ENCODE data around the gene FAM167B. TPM values are rescaled to one million over a fixed set of nuclear protein-coding genes. Genes with fewer than 3 reads are reported as not detected.

FAM167B gene
- total RNA-seq, 1 donor from 2014 or later = 1.4 TPM

DNA sequence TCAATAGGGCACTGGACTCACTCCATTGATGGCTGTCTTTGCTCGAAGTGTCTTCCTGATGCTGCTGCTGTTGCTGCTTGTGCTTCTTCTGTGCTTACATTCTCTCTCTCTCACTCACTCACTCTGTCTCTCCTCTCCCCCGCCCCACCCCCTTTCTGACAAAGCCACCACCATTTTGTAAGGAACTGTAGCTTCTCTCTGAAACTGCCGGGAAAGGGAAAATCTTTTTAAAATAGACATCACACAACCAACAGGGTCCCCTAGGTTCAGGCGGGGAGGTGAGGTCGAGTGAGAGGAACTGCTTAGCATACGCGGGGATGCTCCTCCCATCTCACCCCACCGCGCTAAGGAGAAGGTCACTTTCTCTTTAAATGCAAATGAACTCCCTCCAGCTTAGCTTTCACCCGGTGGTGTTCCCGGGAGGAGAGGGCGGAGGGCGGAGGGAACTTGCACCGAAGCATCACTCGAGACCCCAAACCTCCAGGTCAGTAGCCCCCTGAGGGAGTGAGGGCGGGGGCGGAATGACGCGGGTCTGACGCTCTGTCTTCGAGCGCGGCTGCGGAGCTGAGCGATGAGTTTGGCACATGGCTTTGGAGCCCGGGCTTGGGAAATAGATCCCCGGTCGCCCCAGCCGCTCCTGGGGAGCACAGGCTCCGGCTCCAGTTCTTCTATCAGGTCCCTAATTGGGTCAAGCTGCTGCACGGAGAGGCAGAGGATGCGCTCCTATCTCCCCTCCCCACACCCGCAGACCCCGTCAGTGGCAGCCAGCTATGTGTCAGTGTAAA lies 46.6 kb upstream of the FAM167B start, which contains the start of gene CCDC28B:
CCDC28B (plus strand) TSS at position 370 of the 785 bp plus-strand sequence. CDS start 1,341 bp downstream, outside the sequence.
- H3K27me3 Mint-ChIP-seq (ENCODE audit: unreplicated experiment) = peaks cover 20% of the 10 kb centered on the region
- TF ChIP-seq, protein P1, sequence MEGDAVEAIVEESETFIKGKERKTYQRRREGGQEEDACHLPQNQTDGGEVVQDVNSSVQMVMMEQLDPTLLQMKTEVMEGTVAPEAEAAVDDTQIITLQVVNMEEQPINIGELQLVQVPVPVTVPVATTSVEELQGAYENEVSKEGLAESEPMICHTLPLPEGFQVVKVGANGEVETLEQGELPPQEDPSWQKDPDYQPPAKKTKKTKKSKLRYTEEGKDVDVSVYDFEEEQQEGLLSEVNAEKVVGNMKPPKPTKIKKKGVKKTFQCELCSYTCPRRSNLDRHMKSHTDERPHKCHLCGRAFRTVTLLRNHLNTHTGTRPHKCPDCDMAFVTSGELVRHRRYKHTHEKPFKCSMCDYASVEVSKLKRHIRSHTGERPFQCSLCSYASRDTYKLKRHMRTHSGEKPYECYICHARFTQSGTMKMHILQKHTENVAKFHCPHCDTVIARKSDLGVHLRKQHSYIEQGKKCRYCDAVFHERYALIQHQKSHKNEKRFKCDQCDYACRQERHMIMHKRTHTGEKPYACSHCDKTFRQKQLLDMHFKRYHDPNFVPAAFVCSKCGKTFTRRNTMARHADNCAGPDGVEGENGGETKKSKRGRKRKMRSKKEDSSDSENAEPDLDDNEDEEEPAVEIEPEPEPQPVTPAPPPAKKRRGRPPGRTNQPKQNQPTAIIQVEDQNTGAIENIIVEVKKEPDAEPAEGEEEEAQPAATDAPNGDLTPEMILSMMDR (IDR thresholded peaks at IDR 0.05; ENCODE audit: unreplicated experiment) = no peak
- H3K36me3 Mint-ChIP-seq (ENCODE audit: low read depth, unreplicated experiment) = peaks cover 22% of the 10 kb centered on the region
- H3K9me3 Mint-ChIP-seq (ENCODE audit: unreplicated experiment) = no peaks in the 10 kb centered on the region
- H3K27ac Mint-ChIP-seq (ENCODE audit: unreplicated experiment) = peak within 1 kb of the TSS; percentile 57
- H3K4me3 Mint-ChIP-seq (ENCODE audit: unreplicated experiment) = peak within 1 kb of the TSS; percentile 92
- DNase-seq (ENCODE audit: low spot score) = peak; percentile 44
- H3K4me1 Mint-ChIP-seq (ENCODE audit: unreplicated experiment) = peaks cover 36% of the 10 kb centered on the region

DNA sequence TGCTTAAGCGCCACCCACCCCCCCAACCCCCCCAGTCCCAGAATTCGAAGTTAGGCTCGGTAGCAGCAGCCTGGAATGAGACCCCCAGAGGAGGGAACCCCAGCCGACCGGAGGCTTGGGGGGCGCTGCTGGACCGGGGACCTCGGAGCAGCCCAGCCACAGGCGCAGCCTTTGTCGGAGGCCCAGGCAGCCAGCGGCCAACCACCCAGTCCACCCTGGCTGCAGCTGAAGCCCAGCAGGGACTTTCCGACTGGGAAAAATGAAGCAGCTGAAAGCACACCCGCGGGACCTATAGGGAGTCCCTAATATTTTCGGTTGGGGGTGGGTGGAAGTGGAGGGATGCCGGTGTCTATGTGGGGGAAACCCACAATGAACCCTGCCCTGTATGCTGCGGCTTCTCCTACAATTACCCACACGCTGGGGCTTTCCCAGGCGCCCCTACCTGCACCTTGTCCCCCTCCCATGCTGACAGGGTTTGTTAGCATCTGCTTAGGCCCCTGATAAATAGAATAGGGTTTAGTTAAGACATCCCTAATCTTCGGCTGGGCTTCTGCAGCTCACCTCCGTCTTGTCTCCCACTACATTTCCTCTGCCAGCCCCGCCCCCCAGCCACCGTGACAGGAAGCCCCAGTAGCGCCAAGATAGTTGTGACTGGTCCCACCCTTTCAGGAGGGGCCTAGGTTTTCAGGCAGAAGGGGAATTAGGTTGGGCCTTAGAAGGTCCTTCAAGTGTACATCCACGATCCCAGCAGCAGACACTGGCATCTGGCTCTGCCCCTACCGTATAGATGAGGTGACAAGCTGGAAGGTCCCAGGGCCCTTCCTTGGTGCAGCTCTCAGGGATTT lies 45.8 kb upstream of the FAM167B start:
- H3K9me3 Mint-ChIP-seq (ENCODE audit: unreplicated experiment) = no peaks in the 10 kb centered on the region
- peak overlapping the region; percentile 92 for H3K4me3 Mint-ChIP-seq (ENCODE audit: unreplicated experiment)
- TF ChIP-seq, protein P1 (IDR thresholded peaks at IDR 0.05; ENCODE audit: unreplicated experiment) = no peak
- peaks cover 34% of the 10 kb centered on the region for H3K4me1 Mint-ChIP-seq (ENCODE audit: unreplicated experiment)
- peak overlapping the region; percentile 57 for H3K27ac Mint-ChIP-seq (ENCODE audit: unreplicated experiment)
- H3K36me3 Mint-ChIP-seq (ENCODE audit: low read depth, unreplicated experiment) = peaks cover 19% of the 10 kb centered on the region
- peak; percentile 60 for DNase-seq (ENCODE audit: low spot score)
- peaks cover 23% of the 10 kb centered on the region for H3K27me3 Mint-ChIP-seq (ENCODE audit: unreplicated experiment)

GRCh38 chr1:32204943-32205361 lies 42.1 kb upstream of the FAM167B start:
- Mint-ChIP-seq H3K4me1 (ENCODE audit: unreplicated experiment) (peaks cover 25% of the 10 kb centered on the region), H3K9me3 (ENCODE audit: unreplicated experiment) (no peaks in the 10 kb centered on the region), H3K4me3 (ENCODE audit: unreplicated experiment) (peak overlapping the region; percentile 91), H3K27me3 (ENCODE audit: unreplicated experiment) (peaks cover 14% of the 10 kb centered on the region), H3K36me3 (ENCODE audit: low read depth, unreplicated experiment) (no peaks in the 10 kb centered on the region), H3K27ac (ENCODE audit: unreplicated experiment) (no peak overlapping the region)
- DNase-seq (ENCODE audit: low spot score) = no peak
- TF ChIP-seq, protein P1 (IDR thresholded peaks at IDR 0.05; ENCODE audit: unreplicated experiment) = no peak

DNA sequence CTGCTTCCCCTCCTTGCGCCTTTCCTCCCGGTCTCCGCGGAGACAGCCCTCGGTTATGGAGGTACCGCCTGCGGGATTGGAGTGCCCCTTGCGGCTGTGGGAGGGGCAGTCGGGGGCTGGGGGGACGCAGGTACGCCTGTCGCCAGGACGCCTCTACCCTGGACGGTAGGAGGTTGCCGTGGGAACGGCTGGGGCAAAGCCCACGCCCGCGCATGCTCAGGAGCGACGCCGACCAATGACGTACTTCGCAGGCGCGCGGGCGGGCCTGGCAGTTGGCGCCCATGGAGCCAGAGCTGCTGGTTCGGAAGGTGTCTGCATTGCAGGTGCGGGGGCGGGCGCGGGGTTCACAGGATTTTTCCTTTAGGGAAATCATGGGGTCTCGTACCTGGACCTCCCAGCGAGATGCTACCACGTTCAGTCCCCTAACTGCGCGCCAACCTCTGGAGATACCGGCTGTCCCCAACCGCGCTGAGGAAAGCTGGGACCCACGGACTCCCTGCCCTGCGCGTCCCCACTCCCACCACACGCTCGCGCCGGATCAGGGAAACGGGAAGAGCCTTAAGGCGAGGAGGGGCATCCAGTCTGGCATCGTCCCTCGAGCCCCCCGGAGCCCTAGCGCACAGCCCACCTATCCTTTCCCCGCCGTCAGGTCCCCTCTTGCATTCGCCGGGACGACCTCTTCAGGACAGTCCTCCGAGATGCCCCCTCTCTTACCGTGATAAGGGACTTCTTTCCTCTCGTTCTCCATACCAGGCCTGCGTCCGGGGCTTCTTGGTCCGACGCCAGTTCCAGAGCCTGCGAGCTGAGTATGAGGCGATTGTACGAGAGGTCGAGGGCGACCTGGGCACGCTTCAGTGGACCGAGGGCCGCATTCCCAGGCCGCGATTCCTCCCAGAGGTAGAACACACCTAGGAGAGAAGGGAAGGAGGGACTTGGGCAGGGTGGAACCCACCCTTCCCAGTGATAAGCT lies 41.3 kb upstream of the FAM167B start, which contains the start of gene IQCC:
IQCC (plus strand) TSS at position 271 of the 970 bp plus-strand sequence; CDS start at position 282, 11 bp downstream.
- Mint-ChIP-seq H3K27ac (ENCODE audit: unreplicated experiment) (peak within 1 kb of the TSS; percentile 75), H3K9me3 (ENCODE audit: unreplicated experiment) (no peaks in the 10 kb centered on the region), H3K4me1 (ENCODE audit: unreplicated experiment) (peaks cover 21% of the 10 kb centered on the region), H3K27me3 (ENCODE audit: unreplicated experiment) (peaks cover 14% of the 10 kb centered on the region), H3K4me3 (ENCODE audit: unreplicated experiment) (peak within 1 kb of the TSS; percentile 91), H3K36me3 (ENCODE audit: low read depth, unreplicated experiment) (no peaks in the 10 kb centered on the region)
- peak; percentile 83 for DNase-seq (ENCODE audit: low spot score)
- TF ChIP-seq, protein P1 (IDR thresholded peaks at IDR 0.05; ENCODE audit: unreplicated experiment) = peak; percentile 13

All from endothelial cell (in vitro differentiated cells).